HG02798 (cell line): ENCODE data around the gene EFHC1.

Experiments
- ATAC-seq: cut with Tn5 transposase; IDR thresholded peaks from one replicate; pipeline ENCODE4 v1.9.1; 2021; ENCODE audit warnings: mild to moderate bottlenecking; ENCODE audit not compliant: unreplicated experiment, poor library complexity

The EFHC1 gene

DNA sequence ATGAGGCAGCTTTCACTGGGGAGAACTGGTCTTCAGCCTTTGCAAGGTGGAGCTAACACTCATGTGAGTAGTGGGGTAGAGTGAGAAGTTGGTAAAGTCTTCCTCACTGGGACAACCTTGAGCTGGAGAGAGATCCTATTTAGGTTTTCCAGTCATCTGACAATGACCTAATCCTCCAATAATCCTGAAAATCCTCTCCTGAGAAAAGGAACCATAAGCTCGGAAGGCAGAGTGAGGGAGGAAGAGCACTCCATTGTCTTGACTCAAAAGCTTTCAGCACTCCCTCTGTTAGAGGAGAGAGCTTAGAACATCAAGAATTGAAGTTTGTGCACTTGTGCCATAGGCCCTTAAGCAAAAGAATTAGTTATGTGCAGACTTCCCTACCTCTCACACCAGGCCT, 78.9 kb downstream of the EFHC1 start:
- no peak for ATAC-seq

DNA sequence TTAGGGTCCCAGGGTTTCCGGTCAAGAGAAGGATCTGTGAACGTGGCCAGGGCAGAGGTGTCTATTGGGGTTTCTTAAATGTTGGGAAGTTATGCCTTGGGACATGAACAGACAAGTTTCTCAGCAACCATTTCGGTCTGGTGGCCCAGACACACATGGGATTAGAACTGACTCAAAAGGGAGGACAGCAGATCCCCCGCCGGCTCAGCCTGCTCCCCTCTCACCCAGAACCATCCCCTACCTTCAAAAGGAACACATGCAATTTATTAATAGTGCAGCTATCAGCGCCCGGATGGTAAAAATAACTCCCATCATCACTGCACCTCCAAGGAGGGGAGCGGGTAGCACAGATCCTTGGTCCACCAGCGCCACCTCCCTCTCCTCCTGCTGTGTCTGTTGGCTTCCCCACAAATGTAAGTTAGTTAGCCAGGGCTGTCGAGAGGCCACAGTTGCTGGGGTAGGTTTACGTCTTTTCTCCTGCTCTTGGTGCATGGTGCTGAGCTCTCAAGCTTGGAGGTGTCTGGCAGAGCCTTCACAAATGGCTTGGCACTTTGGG, 79.6 kb downstream of the EFHC1 start:
- ATAC-seq: no peak

DNA sequence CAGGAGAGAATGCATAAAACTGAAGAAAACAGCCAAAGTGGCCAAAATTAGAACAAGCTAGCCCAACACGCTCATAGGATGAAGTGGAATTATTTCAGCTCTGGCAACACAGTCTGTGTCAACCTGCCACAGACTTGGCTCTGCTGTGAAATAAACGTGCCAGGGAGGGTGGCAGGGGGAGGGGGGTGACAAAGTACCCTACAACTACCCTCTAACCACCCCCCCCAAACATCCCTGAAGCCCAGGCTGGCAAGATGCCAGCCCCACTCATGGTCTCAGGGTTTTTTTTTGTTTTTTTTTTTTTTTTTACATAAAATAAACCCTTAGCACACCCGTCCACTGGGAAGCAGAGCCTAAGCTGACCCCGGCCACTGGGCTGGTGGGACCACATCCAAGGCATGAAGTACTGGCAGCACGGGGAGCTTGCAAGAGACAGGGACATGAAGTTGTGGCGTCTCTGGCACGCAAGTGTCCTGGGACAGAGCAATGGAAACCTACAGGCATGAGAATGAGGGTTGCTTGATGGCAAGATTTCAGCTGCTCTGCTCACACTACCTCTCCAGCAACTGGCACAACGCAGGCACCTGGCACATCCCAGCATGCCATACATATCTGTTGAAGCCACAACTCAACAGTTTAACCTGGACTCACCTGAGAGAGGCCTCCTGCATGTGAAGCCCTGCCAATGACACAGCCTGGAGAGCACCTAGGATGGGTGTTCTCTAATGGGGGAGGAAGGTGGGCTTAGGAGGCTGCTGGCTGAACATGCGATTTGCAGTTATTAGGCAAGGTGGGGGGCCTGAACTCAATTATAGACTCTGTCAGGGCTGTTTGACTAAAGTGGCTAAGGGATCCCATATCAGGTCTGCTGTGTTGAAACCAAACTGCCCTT, 80.3 kb downstream of the EFHC1 start:
- ATAC-seq: no peak

DNA sequence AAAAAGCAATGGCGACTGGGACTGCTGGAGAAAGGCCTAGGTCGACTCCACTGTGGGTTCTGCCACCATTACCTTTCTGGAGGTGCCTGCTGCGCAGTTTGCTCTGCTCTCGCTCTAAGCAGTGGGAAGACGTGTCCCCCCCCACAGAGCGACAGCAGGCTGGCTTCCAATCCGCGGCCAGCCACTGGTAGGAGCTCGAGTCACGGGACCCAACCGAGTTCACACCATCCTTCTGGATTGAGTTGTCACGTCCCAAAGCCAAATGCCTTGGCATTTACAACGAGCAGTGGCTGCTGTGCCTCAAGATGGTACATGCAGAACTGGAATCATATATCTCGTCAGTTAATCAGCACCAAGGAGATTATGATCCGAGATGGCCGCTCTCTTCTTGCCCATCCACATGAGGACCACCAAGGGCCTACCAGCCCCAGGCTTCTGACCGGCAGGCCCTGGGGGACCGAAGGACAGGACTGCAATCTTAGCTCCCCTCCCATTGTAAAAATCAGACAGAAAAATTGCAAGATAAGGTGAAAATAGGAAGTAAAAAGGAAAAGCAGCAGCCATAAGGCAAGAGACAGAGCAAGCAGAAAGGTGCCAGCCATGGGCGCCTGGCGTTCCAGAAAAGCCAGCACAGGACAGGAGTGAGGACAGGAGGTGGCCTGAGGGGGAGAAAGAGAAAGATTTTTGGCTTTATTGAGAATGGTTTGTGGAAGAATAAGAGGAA, 82.3 kb downstream of the EFHC1 start:
- ATAC-seq: no peak

DNA sequence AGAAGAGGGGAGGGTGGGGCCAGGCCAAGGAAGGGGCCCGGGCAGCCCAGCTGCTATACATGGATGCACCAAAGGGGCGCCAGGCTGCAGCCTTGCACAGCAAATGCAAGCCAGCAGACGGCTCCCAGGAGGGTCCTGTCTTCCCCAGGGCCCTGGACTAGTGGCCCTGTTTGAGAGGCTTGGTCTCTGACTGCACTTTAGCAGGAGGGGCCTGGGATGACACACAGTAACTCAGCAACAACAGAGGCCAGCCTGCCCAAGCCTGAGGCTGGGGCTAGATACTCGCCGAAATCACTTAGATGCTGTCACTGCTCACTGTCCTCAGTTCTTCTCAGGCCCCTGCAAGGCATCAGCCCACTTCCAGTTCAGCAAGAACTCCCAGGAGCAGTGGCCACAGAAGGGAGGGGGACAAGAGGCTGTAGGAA, 83.2 kb downstream of the EFHC1 start:
- no peak for ATAC-seq

DNA sequence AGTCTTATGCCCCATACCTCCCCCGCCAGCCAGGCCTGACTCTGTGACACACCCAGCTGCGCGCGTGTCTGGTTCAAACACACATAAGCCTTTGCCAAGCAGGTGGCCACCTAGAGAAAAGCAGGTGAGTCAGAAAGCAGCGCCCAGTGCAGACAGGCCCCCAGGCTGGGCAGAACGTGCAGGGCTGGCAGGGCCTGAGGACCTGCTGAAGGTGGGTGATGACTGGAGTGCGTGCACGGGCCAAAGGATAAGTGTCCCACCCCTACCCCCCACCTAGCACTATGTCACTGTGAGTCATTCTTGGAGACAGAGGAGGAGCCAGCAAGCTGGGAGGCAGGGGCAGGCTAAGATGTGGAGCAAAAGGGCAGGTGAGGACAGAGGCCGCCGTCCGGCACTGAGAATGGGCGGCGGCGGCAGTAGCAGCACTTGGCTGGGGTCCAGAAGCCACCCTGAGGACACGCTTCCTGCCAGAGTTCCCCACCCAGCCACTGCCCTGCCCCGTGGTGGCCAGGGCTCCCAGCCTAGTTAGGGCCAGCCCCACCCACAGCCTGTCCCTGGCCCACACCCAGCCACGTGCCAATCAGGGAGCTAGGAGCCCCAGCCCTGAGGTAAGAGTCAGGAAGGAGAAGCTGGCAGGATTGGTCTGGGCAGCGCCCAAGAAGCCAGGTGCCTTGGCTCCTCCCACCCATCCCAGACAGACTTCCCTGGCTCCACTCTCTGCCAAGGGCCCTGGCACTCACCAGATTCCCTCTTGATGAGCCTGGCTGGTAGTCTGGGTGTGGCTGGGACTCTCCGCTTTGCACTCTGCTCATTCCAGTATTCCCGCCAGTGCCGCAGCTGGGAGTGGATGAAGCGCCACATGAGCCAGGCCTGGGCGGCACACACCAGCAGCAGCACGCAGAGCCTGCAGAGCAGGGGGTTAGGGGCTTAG, 84.0 kb downstream of the EFHC1 start:
- ATAC-seq: no peak

DNA sequence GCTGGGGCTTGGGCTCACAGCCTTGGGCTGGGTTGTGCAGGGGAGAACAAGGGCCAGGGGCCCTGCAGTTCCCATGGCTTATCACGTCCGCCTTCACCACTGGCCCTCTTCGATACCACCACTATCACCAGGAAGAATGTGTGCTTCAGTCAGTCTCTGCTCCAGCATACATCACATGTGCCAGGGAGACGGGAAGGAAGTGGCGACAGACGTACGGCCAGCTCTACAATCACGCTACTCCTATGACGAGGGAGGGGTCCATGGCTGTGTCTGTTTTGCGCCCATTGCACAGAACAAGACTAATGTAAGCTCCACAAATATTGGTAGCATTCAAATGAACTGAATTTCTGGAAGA, 84.6 kb downstream of the EFHC1 start:
- no peak for ATAC-seq

DNA sequence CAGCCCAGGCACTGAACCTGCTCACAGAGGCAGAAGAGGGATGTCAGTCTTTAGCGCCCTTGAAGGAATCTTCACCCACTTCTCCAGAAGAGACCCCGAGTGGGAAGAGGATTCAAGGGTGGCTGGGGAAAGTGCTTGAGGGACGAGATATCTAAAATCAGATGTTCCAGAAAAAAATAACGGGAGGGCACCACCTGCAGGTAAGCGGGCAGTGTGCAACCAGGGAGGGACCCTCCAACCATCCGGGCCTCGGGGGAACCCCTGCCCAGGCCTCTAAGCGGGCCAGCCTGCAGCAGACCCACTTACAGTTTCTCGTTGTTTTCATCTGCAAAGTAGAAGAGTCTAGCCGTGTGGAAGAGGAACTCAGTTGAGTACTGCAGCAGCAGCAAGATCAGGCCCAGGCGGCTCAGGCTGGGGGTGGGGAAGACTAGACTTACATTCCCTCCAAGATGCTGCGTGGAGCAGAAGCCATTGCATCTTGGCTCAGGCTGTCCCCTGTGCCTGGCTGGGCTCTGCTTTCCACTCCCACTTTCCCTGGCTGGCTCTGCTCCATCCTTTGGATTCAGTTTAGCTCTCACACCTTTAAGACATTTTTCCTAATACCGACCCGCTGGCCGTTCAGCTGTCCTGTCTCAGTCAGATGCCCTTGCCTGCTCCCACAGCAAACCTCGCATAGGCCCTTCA, 85.7 kb downstream of the EFHC1 start:
- no peak for ATAC-seq

DNA sequence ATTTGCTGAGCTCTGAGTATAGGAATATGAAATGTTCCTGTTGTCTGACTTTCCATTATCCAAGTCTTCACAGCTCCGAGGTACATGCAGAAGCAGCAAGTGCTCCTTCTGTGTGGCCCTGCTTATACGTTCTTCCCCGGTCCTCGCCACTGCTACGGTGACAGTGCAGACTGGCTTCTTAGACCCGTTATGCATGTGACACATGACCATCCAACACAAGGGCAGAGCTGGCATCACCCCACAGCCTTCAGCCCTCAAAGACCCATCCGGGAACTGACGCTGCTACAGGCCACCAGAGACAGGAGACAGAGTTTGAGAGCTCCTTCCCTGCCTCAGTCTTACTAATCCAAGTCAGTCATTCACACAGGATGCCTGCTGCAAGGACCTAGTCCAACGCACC, 86.3 kb downstream of the EFHC1 start:
- no peak for ATAC-seq

DNA sequence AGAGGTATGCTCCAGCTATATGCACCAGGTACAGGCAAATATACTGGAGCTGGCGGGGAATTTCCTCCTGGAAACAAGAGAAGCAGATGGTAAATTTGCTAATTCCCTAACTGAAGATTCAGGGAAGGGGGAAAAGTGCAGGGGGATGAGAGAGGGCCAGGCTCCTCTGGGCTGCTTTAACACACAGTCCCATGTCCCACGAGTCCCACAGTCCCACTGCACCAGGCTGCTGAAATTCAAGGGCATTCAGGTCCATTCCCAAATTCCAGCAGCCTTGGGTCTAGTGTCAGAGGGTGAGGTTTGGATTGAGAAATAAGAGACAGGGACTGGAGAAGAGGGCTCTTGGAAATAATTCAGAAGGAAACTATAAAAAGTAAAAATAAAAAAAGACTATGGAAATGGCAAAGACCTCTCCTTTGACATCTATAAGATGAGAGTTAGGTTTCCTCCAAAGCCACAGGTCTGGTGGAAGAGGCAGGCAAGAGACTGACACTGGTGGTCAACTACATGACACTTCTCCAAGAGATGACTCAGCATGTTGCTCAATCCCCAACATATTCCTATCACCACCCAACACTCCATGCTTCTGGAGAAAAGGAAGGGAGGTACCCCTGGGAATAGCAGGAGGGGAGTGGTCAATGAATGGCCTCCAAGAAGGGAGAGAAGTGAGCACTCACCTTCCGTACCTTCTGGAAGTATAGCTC, 87.6 kb downstream of the EFHC1 start:
- no peak for ATAC-seq

DNA sequence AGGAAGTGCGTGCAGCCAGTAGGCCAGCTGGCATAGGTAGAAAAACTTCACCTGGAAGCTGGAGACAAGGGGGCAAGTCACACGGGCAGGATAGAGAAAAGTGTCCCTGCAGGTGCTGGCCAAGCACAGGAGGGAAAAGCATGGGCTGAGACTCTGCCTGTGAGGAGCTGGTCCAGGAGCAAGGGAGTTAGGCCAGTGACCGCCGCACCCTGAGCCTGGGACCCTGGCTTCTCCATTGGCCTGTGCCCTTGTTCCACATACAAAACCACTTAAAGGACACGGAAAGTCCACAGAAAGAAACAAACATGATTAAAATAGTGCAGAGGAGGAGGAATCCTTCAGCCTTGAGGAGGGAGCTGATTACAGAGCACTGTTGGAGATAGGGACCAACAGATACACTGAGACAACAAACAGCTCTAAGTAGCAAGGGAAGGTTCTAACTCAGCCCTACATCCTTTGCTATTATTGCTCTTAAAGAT, 88.2 kb downstream of the EFHC1 start:
- ATAC-seq: no peak

DNA sequence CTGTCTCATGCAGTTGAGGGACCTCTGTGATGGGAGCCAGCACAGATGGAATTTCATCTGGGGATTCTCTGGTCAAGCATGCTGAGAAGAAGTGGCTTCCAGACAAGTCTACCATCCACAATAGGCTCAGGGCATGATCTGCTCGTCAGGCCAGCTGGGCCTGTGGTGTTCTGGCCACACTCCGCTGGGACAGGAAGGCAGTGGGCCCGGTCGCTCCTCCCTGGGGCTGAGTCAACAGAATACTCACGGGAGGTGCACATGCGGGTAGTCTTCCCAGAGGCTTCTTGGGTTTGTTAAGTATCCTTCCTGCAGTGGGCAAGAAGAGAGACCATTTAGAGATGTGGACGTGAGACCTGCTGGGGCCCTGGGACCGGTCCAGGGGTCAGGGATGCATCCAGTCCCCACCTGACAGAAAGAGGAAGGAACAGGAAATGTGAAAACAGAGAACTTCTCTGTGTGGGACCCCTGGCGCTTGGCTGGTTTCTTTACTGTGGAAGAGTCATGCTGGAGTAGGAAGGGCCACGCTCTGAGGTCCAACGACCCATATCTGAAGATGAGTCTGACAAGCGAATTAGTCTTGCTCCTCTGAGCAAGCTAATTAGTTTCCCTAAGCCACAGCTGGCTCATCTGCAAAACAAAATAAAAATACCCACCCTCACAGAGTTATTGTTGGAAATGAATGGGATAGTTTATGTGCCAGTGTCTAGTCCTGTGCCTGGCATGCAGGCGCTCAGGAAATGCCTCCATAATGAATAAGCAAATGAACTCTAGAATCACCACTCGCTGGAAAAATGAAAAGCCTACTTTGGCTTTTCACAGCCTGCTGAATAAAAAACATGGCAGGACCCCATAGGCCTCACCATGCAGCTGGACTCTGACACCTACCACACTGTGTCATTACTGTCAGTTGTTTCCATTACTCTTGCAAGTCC, 89.4 kb downstream of the EFHC1 start:
- ATAC-seq: no peak

DNA sequence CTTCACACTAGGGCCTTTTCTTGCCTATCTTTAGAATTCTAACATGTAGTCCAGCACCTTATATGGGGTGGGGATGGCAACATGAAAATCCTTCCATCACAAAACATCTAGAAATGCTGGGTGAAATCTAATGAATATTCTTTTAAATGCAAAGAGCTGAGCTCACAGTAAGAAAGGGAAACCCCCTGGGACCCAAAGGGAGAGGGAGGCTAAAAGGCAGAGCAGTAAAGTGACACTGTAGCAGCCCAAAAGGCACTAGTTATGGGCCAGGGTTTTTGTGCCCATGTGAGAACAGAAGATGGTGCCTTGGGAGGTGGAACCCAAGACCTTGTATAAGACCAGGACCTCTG, 90.0 kb downstream of the EFHC1 start:
- ATAC-seq: no peak

DNA sequence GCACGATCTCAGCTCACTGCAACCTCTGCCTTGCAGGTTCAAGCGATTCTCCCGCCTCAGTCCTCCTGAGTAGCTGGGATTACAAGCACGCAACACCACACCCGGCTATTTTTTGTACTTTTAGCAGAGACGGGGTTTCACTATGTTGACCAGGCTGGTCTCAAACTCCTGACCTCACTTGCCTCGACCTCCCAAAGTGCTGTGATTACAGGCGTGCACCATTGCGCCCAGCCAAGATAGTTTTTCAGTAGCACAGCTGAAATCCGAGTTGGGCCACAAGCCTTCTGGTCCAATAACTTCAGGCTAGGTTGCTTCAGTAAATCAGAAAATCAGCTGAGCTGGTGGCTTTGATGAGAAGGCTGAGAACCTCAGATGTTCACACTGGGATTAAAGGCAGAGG, 91.0 kb downstream of the EFHC1 start:
- no peak for ATAC-seq

DNA sequence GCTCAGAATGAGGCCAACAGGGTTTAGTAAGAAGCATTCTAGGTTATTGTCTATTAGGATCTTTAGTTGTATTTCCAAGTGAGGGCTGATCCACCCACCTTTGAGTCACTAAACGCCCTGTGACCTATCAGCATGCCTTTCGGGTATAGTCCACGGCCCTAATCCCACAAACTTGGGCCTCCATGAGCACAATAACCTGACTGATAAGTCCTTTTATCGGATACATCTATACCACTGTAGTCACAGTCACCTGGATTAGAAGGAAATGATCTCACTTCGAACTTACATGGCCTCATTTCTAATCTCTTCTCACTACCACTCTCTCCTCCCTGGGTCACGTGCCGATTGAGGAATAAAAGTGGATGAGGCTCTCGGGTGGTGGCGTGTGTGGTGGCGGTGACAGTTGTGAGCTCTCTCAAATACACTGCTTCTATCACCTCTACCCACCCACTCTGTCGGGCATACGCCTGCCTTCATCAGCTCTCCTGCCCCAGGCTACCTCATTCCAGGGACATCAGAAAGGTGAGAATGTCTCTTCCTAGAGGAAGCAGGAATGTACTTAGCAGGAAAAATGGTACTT, 91.5 kb downstream of the EFHC1 start:
- ATAC-seq: no peak

DNA sequence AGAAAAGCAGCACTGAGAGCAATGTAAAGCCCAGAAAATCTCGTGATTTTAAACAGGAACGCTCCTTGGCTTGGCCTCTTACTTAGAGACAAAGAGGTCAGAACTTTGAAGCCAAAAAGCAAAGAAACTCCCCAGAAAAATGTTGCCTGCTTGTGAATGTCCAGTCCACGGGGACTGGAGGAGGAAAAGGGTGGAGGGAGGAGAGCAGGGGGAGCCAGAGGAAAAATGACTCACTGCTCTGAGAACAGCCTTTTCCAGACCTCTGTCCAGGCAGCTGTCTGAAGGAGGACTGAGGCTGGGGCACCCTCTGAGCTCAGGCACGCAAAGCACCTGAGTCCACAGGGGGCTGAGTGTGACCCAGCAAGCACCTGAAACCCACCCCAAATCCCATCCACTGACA, 92.1 kb downstream of the EFHC1 start:
- no peak for ATAC-seq

DNA sequence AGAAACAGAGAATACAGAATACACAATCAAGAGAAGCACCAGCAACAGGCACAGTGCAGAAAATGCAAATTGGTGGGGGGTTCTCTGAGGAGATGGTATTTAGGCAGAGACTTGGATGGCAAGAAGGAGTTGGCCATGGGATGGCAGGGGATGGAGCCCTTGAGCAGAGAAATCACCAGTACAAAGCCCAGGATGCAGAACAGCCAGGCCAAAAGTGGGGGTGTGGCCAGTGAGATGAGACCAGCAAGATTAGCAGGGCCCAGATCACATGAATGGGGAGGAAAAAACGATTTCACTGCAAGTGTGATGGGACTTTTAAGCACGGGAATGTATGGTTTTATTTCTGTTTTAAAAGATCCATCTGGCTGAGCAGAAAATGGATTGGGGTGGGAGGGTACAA, 93.3 kb downstream of the EFHC1 start:
- no peak for ATAC-seq

DNA sequence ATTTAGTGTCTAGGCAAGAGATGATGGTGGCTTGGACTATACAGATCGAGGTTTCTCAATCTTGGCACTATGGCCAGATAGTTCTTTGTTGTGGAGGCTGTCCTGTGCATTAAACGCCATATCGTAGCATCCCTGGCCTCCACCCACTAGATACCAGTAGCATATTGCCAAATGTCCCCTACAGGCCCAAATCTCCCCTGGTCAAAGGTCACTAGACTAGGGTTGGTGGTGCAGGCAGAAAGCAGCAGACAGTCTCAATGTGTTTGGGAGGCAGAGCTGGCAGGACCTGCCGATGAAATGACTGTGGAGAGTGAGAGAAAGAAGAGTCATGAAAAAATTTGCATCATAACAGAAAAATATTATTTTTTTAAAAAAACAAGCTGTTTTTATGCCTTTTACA, 93.8 kb downstream of the EFHC1 start:
- no peak for ATAC-seq
